IPS-15b (cell line): ENCODE measurements around the gene PITPNC1.

Experiments
- H3K27me3 ChIP-seq: one replicate; pipeline ENCODE4 v1.6.1; 2013; ENCODE audit warnings: low read length; ENCODE audit not compliant: control insufficient read depth, insufficient read depth
- H3K36me3 ChIP-seq: one replicate; pipeline ENCODE4 v1.6.1; 2013; ENCODE audit warnings: low read length; ENCODE audit not compliant: control insufficient read depth, insufficient read depth
- H3K4me1 ChIP-seq: one replicate; pipeline ENCODE4 v1.6.1; 2013; ENCODE audit warnings: mild to moderate bottlenecking, low read length; ENCODE audit not compliant: control insufficient read depth, insufficient read depth
- H3K4me3 ChIP-seq: one replicate; pipeline ENCODE4 v1.5.1; 2013; ENCODE audit warnings: low read depth, low read length
- H3K9ac ChIP-seq: one replicate; pipeline ENCODE4 v1.6.1; 2013; ENCODE audit warnings: low read depth, mild to moderate bottlenecking, low read length
- H3K9me3 ChIP-seq: one replicate; pipeline ENCODE4 v1.6.1; 2013; ENCODE audit warnings: mild to moderate bottlenecking, low read length; ENCODE audit not compliant: control insufficient read depth, insufficient read depth

Gene PITPNC1

DNA sequence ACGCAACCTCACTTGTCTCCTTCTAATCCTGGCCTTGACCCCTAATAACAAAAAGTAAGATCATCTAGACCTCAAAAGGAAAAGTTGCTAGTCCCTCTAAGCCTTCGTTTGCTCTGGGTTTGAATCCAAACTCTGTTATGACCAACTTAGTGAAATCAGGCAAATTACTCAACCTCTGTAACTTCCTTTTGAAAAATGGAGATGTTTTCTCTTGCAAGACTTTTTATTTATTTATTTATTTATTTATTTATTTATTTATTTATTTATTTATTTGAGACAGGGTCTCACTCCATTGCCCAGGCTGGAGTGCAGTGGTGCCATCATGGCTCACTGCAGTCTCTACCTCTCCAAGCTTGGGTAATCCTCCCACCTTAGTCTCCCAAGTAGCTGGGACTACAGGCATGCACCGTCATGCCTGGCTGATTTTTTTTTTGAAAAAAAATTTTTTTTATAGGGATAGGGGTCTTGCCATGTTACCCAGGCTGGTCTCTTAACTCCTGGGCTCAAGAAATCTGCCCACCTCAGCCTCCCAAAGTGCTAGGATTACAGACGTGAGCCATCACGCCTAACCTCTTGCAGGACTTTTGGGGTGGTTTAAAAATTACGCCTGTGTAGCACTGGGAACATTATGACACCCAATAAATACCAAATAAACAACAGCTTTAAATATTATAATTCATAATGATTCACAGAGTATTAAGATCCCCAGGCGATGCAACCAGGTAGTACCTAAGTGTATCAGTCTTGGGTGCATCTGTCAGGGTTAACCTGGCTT is 63.4 kb downstream of the PITPNC1 start:
- Histone ChIP-seq H3K36me3 (no peaks in the 10 kb centered on the region), H3K4me1 (peaks cover 6% of the 10 kb centered on the region), H3K9ac (no peak overlapping the region), H3K27me3 (no peaks in the 10 kb centered on the region), H3K9me3 (no peaks in the 10 kb centered on the region), H3K4me3 (no peak overlapping the region)

GRCh38 chr17:67441052-67441895 is 64.2 kb downstream of the PITPNC1 start:
- no peak overlapping the region for H3K9ac ChIP-seq
- H3K27me3 ChIP-seq = no peaks in the 10 kb centered on the region
- no peaks in the 10 kb centered on the region for H3K9me3 ChIP-seq
- no peak overlapping the region for H3K4me3 ChIP-seq
- H3K36me3 ChIP-seq = no peaks in the 10 kb centered on the region
- H3K4me1 ChIP-seq = peaks cover 9% of the 10 kb centered on the region

DNA sequence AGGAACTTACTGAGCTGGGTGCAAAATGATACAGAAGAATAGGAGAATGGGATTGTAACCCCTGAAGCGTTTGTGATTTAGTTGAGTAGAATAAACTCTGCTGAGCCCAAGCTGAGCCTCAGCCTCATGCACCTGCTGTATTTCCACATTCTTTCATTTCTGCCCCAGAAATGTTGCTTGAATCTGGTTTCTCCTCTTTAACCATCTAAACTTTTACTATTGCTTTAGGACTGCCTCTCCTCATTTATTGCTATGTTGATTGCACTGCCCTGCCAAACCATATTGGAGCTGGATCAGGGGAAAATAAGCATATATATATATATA is 64.8 kb downstream of the PITPNC1 start:
- H3K27me3 ChIP-seq = no peaks in the 10 kb centered on the region
- H3K9me3 ChIP-seq = no peaks in the 10 kb centered on the region
- H3K4me3 ChIP-seq = no peak overlapping the region
- peaks cover 9% of the 10 kb centered on the region for H3K4me1 ChIP-seq
- H3K36me3 ChIP-seq = no peaks in the 10 kb centered on the region
- H3K9ac ChIP-seq = no peak overlapping the region

DNA sequence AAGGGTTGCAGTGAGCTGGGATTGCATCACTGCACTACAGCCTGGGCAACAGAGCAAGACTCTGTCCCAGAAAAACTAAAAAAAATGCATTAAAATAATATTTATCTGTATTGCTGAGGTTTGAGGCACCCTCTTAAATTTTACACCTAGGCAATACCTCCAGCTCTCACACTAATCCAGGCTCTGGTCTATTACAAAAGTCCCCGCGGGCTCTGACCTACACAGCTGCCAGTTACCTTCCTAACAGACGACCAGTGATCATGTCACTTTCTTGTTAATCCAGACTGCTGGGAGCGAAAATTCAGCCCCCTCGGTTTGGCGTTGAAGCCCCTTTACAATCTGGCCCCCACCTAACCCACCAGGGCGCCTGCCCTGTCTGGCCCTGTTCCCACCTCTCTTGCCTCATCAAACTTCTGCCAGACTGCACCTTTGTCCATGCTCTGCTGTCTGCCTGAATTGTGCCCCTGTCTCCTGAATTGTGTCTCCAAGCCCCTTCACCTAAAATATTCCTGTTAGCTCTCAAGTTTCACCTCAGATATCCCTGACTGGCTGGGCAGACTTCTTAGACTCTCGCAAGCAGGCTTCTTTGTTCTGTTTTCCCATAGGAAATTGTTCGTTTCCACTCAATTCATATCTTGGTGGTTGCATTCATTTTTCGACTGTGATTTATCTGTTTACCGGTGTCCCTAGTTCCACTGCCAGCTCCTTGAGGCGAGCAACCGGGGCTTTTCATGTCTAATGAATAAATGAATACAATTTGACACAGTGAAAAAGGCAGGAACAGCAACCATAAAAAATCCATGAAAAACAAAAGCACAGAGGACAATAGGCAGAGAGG is 65.9 kb downstream of the PITPNC1 start:
- no peak overlapping the region for H3K9ac ChIP-seq
- H3K9me3 ChIP-seq = no peaks in the 10 kb centered on the region
- no peak overlapping the region for H3K4me3 ChIP-seq
- no peaks in the 10 kb centered on the region for H3K27me3 ChIP-seq
- peaks cover 9% of the 10 kb centered on the region for H3K4me1 ChIP-seq
- no peaks in the 10 kb centered on the region for H3K36me3 ChIP-seq

DNA sequence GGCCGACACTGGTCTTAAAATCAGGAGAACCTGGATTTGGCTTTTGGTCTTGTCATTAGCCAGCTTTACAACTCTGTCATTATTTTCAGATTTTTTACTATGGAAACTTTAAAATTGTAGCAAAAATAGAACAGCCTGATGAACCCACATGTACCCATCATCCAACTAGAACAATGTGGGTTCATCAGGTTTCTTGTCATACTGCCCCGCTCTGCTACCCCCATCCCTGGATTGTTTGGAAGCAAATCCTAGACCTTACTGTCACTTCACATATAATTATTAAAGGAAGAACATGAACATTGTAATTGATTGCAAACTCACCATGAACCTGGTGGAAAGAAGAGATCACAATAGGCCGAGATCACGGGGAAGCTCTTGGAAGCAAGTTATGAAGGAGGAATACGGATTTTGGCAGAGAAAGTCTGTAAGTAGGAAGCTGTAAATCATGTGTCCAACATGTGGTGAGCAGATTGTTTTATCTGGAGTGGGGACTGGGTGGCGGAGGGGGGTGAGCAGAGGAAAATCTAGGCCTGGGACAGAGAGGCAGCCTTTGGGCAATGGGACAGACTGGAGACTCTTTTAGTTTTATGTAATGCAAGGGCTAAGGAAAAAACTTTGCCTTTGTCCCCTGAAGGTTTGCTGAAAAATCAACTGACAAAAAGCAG is 67.0 kb downstream of the PITPNC1 start:
- Histone ChIP-seq H3K27me3 (no peaks in the 10 kb centered on the region), H3K36me3 (no peaks in the 10 kb centered on the region), H3K4me3 (no peak overlapping the region), H3K9ac (no peak overlapping the region), H3K9me3 (no peaks in the 10 kb centered on the region), H3K4me1 (peaks cover 9% of the 10 kb centered on the region)

- H3K4me1 ChIP-seq = peaks cover 7% of the 10 kb centered on the region
- H3K27me3 ChIP-seq = no peaks in the 10 kb centered on the region
- no peak overlapping the region for H3K4me3 ChIP-seq
- no peak overlapping the region for H3K9ac ChIP-seq
- no peaks in the 10 kb centered on the region for H3K36me3 ChIP-seq
- no peaks in the 10 kb centered on the region for H3K9me3 ChIP-seq
Observed at GRCh38 chr17:67448449-67448848, 71.4 kb downstream of the PITPNC1 start.

DNA sequence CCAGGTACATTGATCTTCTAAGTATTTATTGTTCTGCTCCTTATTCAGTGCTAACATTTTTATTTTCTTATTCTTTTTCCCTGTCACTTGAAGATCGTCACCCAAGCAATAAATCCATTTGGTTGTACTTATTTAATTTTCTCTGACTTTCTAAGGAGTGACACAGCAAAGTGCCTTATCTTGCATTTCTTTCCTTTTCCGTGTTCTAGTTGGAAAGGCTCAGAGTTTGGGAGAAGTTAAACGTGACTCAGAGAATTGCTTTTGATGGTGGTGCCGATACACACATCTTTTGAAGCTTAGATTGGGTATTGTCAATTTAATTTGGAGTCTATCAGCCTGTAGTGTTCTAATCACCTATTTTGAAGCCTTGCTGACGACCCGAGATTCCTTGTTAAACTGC is 72.0 kb downstream of the PITPNC1 start:
- no peak overlapping the region for H3K9ac ChIP-seq
- H3K4me1 ChIP-seq = peaks cover 7% of the 10 kb centered on the region
- H3K36me3 ChIP-seq = no peaks in the 10 kb centered on the region
- H3K9me3 ChIP-seq = no peaks in the 10 kb centered on the region
- H3K27me3 ChIP-seq = no peaks in the 10 kb centered on the region
- no peak overlapping the region for H3K4me3 ChIP-seq

GRCh38 chr17:67449845-67450755 is 73.0 kb downstream of the PITPNC1 start:
- peaks cover 7% of the 10 kb centered on the region for H3K4me1 ChIP-seq
- no peaks in the 10 kb centered on the region for H3K36me3 ChIP-seq
- no peaks in the 10 kb centered on the region for H3K27me3 ChIP-seq
- no peak overlapping the region for H3K4me3 ChIP-seq
- no peaks in the 10 kb centered on the region for H3K9me3 ChIP-seq
- H3K9ac ChIP-seq = no peak overlapping the region

GRCh38 chr17:67452681-67453554 is 75.8 kb downstream of the PITPNC1 start:
- no peaks in the 10 kb centered on the region for H3K27me3 ChIP-seq
- no peaks in the 10 kb centered on the region for H3K4me1 ChIP-seq
- H3K9ac ChIP-seq = no peak overlapping the region
- no peak overlapping the region for H3K4me3 ChIP-seq
- no peaks in the 10 kb centered on the region for H3K9me3 ChIP-seq
- H3K36me3 ChIP-seq = no peaks in the 10 kb centered on the region

GRCh38 chr17:67456103-67456502 is 79.0 kb downstream of the PITPNC1 start:
- Histone ChIP-seq H3K9me3 (no peaks in the 10 kb centered on the region), H3K4me1 (no peaks in the 10 kb centered on the region), H3K4me3 (no peak overlapping the region), H3K36me3 (no peaks in the 10 kb centered on the region), H3K27me3 (no peaks in the 10 kb centered on the region), H3K9ac (no peak overlapping the region)
